SK-N-SH (cell line): ENCODE results near the gene RIPOR2.

Experiments used
- JUND ChIP-seq: IDR thresholded peaks from 2 replicates; pipeline ENCODE4 v1.4.0; 2012
- TAF1 ChIP-seq: IDR thresholded peaks from 2 replicates; pipeline ENCODE4 v1.6.1; 2012; ENCODE audit warnings: low read depth, mild to moderate bottlenecking, low read length, moderate library complexity, borderline replicate concordance
- TF ChIP-seq, protein P1 (sequence below): IDR thresholded peaks from 2 replicates; pipeline ENCODE4 v1.4.0; 2012; ENCODE audit warnings: low read depth
- TF ChIP-seq, protein P2 (sequence below): fragments of 200-600 bp; sonication (generic); IDR thresholded peaks from 2 replicates; pipeline ENCODE4 v1.6.1; 2017; ENCODE audit warnings: antibody characterized with exemption, mild to moderate bottlenecking, moderate library complexity

DNA sequence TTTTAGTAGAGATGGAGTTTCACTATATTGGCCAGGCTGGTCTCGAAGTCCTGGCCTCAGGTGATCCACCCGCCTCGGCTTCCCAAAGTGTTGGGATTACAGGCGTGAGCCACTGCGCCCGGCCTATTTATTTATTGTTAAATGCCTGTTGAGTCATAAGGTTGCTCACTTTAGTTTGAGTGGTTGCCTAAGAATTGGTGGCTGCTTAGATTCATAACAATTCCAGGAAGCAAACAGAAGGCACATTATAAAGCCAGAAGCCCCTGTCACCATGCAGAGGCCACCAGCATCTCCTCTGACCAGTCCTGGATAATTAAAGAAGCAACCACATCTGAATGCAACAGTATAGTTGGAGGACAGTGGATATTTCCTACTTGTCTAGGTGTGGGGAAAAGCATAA lies 113.1 kb downstream of the RIPOR2 start:
- TF ChIP-seq, protein P1, sequence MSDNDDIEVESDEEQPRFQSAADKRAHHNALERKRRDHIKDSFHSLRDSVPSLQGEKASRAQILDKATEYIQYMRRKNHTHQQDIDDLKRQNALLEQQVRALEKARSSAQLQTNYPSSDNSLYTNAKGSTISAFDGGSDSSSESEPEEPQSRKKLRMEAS, result no peak
- TF ChIP-seq TAF1 (no peak), JUND (no peak)
- TF ChIP-seq, protein P2, sequence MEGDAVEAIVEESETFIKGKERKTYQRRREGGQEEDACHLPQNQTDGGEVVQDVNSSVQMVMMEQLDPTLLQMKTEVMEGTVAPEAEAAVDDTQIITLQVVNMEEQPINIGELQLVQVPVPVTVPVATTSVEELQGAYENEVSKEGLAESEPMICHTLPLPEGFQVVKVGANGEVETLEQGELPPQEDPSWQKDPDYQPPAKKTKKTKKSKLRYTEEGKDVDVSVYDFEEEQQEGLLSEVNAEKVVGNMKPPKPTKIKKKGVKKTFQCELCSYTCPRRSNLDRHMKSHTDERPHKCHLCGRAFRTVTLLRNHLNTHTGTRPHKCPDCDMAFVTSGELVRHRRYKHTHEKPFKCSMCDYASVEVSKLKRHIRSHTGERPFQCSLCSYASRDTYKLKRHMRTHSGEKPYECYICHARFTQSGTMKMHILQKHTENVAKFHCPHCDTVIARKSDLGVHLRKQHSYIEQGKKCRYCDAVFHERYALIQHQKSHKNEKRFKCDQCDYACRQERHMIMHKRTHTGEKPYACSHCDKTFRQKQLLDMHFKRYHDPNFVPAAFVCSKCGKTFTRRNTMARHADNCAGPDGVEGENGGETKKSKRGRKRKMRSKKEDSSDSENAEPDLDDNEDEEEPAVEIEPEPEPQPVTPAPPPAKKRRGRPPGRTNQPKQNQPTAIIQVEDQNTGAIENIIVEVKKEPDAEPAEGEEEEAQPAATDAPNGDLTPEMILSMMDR, result no peak
